LNCaP clone FGC (cell line): ENCODE measurements around the gene MSL1.

Experiments used
- DNase-seq: peaks from one replicate; pipeline ENCODE4 v3.0.0-alpha.2; 2011; ENCODE audit warnings: low read depth
- H3K4me3 ChIP-seq: 2 replicates; pipeline ENCODE4 v1.5.1; 2011; ENCODE audit warnings: mild to moderate bottlenecking, low read depth, low read length, control low read depth
- TF ChIP-seq, protein P1 (sequence below): IDR thresholded peaks from 2 replicates; pipeline ENCODE4 v1.5.1; 2012; ENCODE audit warnings: mild to moderate bottlenecking; ENCODE audit not compliant: control insufficient read depth, insufficient read depth; ENCODE audit errors: extremely low read depth

The MSL1 gene

DNA sequence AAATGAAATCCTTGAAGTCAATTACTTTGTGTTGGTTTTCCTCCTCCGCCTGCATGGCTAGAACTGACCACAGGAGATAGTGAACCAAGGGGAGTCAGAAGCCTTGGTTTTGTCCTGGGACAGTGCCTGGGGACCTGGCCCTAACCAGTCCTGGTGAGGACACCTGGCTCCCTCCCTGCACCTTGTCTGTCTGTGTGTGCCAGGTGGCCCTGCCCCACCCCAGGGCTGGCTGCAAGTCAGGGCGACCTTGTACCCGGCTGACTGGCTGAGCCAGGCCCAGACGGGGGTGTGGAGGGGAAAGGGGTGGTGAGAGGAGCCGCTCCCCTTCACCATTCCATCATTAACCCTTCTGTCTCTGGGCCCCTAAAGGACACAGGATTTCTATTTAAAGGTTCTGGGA lies 58.9 kb downstream of the MSL1 start:
- TF ChIP-seq, protein P1, sequence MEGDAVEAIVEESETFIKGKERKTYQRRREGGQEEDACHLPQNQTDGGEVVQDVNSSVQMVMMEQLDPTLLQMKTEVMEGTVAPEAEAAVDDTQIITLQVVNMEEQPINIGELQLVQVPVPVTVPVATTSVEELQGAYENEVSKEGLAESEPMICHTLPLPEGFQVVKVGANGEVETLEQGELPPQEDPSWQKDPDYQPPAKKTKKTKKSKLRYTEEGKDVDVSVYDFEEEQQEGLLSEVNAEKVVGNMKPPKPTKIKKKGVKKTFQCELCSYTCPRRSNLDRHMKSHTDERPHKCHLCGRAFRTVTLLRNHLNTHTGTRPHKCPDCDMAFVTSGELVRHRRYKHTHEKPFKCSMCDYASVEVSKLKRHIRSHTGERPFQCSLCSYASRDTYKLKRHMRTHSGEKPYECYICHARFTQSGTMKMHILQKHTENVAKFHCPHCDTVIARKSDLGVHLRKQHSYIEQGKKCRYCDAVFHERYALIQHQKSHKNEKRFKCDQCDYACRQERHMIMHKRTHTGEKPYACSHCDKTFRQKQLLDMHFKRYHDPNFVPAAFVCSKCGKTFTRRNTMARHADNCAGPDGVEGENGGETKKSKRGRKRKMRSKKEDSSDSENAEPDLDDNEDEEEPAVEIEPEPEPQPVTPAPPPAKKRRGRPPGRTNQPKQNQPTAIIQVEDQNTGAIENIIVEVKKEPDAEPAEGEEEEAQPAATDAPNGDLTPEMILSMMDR: no peak
- DNase-seq: no peak
- no peak overlapping the region for H3K4me3 ChIP-seq

DNA sequence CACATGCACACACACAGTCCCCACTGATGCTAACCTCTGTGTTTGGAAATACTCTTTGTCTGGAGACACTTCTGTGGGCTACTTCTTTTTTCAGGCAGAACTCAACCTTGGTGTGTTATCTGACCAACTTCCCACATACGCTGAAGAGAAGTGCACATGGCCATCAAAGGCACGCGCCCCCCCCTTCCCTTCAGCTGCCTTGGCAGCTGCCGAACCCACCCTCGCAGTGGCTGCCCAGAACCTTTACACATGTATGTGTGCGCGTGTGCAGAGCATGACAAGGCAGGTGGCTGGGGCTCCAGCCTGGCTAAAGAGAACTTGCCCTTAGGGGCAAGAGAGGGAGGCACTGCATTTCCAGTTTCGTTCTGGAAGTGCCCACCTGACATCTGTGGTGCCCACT lies 59.4 kb downstream of the MSL1 start:
- TF ChIP-seq, protein P1: no peak
- no peak overlapping the region for H3K4me3 ChIP-seq
- DNase-seq: no peak

DNA sequence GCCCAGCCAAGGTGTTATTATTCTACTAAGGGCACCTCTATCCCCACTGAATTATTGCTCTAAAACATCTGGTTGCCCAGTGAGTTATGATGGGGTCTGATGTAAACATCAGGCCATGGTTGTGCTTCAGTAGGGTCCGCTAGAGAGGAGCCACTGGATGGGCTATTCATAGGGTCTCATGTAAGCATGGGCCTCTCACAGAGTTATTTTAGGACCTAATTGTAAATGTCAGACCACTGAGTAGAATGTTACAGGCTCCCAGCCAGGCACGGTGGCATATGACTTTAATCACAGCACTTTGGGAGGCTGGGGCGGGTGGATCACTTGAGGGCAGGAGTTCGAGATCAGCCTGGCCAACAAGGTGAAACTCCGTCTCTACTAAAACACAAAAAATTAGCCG lies 60.8 kb downstream of the MSL1 start:
- DNase-seq: no peak
- TF ChIP-seq, protein P1: no peak
- no peak overlapping the region for H3K4me3 ChIP-seq
